Fibroblast of pulmonary artery (primary cell): ENCODE data around the gene MAP4K1.
A peak's percentile ranks its signal among the peaks of the same experiment; 100 is the strongest.

Source experiments
- DNase-seq: peaks from one replicate; pipeline ENCODE4 v3.0.0-alpha.2; 2010; ENCODE audit warnings: low read depth
- H3K4me3 ChIP-seq: replicated peaks from 2 replicates; pipeline ENCODE4 v1.5.1; 2011; ENCODE audit warnings: low read depth, mild to moderate bottlenecking, control low read depth, low read length, moderate library complexity
- TF ChIP-seq, protein P1 (sequence below): IDR thresholded peaks from 2 replicates; pipeline ENCODE4 v1.5.1; 2011; ENCODE audit warnings: mild to moderate bottlenecking, control low read depth, low read length, inconsistent platforms; ENCODE audit errors: missing control alignments

MAP4K1 gene

DNA sequence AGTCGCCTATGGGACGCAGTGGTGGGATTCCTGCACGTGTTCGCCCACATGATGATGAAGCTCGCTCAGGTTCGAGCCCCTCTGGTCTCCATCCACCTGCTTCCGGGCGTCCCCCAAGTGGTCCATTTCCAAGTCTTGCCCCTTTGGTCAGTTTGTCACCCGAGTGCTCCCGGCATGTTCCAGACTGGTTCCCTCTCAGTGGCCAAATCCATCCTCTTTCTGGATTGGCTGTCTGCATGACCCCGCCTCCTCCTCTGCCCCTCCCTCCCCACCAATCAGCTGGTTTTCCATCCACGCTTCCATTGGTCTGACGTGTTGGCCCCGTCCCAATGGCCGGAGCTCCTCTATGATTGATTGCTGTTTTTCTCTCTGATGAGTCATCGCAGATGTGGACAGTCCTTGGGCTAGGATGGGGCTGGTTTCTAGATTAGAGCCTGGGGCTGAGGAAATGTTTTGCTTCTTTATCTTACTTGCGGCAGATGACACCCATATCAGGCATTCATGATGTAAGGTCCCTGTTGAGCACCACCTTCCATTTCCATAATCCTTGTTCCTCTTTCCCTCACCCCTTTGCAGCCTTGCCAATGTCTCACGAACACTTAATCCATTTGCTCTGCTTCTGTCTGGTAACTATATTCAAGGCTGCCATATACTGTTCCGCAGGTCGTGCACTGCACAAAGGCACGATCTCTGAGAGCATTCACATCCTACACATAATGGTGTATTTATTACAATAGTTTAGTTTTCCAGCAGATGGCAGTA is 73.8 kb downstream of the MAP4K1 start:
- H3K4me3 ChIP-seq: peak overlapping the region; percentile 6
- DNase-seq: peak; percentile 77
- TF ChIP-seq, protein P1, sequence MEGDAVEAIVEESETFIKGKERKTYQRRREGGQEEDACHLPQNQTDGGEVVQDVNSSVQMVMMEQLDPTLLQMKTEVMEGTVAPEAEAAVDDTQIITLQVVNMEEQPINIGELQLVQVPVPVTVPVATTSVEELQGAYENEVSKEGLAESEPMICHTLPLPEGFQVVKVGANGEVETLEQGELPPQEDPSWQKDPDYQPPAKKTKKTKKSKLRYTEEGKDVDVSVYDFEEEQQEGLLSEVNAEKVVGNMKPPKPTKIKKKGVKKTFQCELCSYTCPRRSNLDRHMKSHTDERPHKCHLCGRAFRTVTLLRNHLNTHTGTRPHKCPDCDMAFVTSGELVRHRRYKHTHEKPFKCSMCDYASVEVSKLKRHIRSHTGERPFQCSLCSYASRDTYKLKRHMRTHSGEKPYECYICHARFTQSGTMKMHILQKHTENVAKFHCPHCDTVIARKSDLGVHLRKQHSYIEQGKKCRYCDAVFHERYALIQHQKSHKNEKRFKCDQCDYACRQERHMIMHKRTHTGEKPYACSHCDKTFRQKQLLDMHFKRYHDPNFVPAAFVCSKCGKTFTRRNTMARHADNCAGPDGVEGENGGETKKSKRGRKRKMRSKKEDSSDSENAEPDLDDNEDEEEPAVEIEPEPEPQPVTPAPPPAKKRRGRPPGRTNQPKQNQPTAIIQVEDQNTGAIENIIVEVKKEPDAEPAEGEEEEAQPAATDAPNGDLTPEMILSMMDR: peak; percentile 60

DNA sequence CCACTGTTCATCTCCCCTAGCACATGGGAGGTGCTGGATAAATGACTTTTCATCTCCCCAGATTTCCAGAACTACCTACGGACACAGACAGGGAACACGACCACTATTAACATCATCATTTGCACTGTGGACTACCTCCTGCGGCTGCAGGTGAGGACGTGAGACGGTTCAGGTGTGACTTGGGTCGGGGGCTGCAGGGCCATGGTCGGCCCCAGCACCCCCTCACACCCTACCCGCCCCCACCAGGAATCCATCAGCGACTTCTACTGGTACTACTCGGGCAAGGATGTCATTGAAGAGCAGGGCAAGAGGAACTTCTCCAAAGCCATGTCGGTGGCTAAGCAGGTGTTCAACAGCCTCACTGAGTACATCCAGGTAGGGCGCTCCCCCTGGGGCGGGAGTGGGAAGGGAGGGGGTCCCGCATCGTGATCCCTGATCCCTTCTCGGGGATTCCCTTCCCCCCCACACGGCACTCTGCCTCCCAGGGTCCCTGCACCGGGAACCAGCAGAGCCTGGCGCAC is 74.4 kb downstream of the MAP4K1 start:
- TF ChIP-seq, protein P1: no peak
- no peak overlapping the region for H3K4me3 ChIP-seq
- DNase-seq: no peak

DNA sequence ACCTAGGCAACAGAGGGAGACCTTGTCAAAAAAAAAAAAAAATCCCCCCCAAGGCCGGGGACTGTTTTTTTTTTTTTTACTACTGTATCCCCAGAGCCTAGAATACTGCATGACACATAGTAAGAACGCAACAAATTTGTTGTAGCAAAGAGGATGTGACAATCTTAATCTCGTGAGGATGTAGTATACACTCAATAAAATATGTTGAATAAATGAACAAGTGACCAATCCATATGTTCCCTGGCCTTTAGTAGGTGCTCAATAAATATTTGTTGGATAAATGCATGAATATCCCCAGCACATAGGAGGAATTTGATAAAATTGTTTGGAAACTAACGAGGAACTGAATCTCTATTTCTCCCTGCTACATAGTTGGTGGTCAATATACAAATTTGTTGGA is 75.7 kb downstream of the MAP4K1 start:
- no peak for DNase-seq
- no peak overlapping the region for H3K4me3 ChIP-seq
- TF ChIP-seq, protein P1: no peak

DNA sequence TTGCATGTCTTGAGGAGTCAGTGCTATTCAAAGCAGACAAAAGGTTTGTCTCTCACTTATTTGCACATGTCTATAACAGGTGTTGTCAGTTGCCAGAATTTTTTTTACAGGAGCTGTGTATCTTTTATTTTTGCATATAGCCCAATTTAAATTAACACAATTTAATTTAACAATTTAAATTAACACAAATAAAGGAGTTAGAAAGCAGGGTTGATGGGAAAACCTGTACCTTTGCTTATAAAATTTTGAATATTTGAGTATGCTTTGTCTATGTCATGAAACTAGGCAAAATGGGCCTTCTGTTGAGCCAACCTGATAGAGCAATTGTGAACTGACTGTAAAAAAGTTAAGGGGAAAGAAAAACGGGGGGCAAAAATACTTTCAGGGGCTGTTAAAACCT is 78.0 kb downstream of the MAP4K1 start:
- TF ChIP-seq, protein P1: no peak
- no peak overlapping the region for H3K4me3 ChIP-seq
- DNase-seq: no peak

DNA sequence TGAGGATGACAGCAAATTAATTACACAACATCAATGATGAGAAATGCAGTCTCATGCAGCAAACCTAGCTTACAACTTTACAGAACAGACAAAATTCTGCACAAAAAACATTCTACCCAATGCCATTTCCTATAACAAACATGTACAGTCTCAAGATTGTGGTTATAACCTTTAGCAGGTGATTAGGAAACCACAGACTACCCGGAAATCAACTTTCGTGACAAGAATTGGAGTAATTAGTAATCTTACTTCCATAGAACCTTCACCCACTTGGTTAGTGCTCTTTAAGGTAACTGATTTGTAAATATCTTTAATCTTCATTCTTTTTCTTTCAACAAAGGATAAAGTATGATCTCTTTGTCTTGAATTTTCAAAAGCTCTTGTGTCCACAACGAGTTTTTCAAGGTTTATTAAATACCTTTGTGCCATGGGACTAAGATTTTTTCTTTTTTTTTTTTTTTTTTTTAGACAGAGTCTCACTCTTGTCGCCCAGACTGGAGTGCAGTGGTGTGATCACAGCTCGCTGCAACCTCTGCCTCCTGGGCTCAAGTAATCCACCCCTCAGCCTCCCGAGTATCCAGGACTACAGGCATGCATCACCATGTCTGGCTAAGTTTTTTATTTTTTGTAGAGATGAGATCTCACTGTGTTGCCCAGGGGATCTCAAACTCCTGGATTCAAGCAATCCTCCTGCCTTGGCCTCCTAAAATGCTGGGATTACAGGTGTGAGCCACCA is 78.8 kb downstream of the MAP4K1 start:
- no peak for DNase-seq
- TF ChIP-seq, protein P1: no peak
- no peak overlapping the region for H3K4me3 ChIP-seq

DNA sequence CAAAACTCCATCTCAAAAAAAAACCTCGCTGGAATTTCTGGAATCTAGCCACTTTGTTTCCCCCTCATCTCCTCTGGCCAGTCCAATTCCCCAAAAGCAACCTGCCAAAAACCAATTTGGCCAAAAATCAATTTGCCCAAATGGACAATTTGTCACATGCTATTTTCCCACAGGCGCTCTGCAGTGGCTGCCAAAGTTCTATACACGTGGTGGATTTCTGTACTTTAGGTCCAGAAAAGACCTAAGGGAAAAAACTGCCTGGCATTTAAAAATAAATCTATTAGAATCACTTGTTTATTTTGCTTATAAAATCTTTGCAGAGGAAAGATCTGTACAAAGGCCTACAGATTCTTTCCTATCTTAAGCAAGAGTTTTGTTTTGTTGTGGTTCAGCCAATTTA is 79.4 kb downstream of the MAP4K1 start:
- TF ChIP-seq, protein P1: no peak
- DNase-seq: no peak
- H3K4me3 ChIP-seq: no peak overlapping the region
